Type B pancreatic cell (in vitro differentiated cells): ENCODE data around the gene ATRN. TPM values are rescaled to one million over a fixed set of nuclear protein-coding genes. Genes with fewer than 3 reads are reported as not detected.
"Not testable (repeated sequence)": the region's sequence is repeated elsewhere in the genome, so short reads cannot be mapped to it uniquely, and the experiment has no call there.

ENCODE experiments used
- DNase-seq: peaks from one replicate; pipeline ENCODE4 v3.0.0; 2021; ENCODE audit warnings: mixed read lengths; ENCODE audit not compliant: unreplicated experiment; ENCODE audit errors: extremely low spot score
- H3K27ac Mint-ChIP-seq: 2 replicates; pipeline ENCODE4 v1.8.0; 2021; ENCODE audit warnings: mild to moderate bottlenecking, mixed read lengths
- H3K27me3 Mint-ChIP-seq: 2 replicates; pipeline ENCODE4 v1.8.0; 2021; ENCODE audit warnings: mixed read lengths
- H3K36me3 Mint-ChIP-seq: 2 replicates; pipeline ENCODE4 v1.8.0; 2021; ENCODE audit warnings: mixed read lengths
- H3K4me1 Mint-ChIP-seq: one replicate; pipeline ENCODE4 v1.8.0; 2021; ENCODE audit warnings: mixed read lengths; ENCODE audit not compliant: unreplicated experiment
- H3K4me3 Mint-ChIP-seq: 2 replicates; pipeline ENCODE4 v1.8.0; 2021; ENCODE audit warnings: mild to moderate bottlenecking, mixed read lengths
- H3K9me3 Mint-ChIP-seq: 2 replicates; pipeline ENCODE4 v1.8.0; 2021; ENCODE audit warnings: mixed read lengths
- CTCF ChIP-seq: fragments of 200-600 bp; sonication (generic); conservative IDR thresholded peaks from 2 replicates; pipeline ENCODE4 v1.5.0; 2021; ENCODE audit warnings: antibody characterized with exemption, mild to moderate bottlenecking
- long read RNA-seq: library from polyadenylated mRNA; unstranded; transcript quantifications from one replicate; pipeline ENCODE4 v2.0.0, GENCODE V29; 2020
- total RNA-seq: library from RNA; stranded (reverse); gene quantifications from 2 replicates; pipeline ENCODE4 v1.2.1, GENCODE V29; 2021; ENCODE audit warnings: low replicate concordance

ATRN gene
- 36.9 and 43.9 TPM in 2 replicates for total RNA-seq
- long read RNA-seq, partial matches to known transcripts: 0 of 15 reads
- long read RNA-seq, other reads (novel, unspliced or antisense): 15 of 15 reads

GRCh38 chr20:3470627-3471396 lies at the start of gene ATRN:
ATRN (plus strand) TSS chr20:3471018; CDS start chr20:3471108, 90 bp downstream.
- Mint-ChIP-seq H3K4me1 (peaks cover 27% of the 10 kb centered on the region), H3K27me3 (peaks cover 16% of the 10 kb centered on the region), H3K4me3 (peak within 1 kb of the TSS; percentile 98), H3K27ac (peak within 1 kb of the TSS; percentile 83), H3K9me3 (no peaks in the 10 kb centered on the region), H3K36me3 (peaks cover 11% of the 10 kb centered on the region)
- DNase-seq: peak; percentile 97
- TF ChIP-seq CTCF: peak; percentile 26

GRCh38 chr20:3421985-3422384 lies 48.8 kb upstream of the ATRN start:
- Mint-ChIP-seq H3K27me3 (no peaks in the 10 kb centered on the region), H3K4me3 (no peak overlapping the region), H3K9me3 (no peaks in the 10 kb centered on the region), H3K27ac (no peak overlapping the region), H3K4me1 (no peaks in the 10 kb centered on the region), H3K36me3 (no peaks in the 10 kb centered on the region)
- no peak for TF ChIP-seq CTCF
- no peak for DNase-seq

- no peak for TF ChIP-seq CTCF
- Mint-ChIP-seq H3K36me3 (no peaks in the 10 kb centered on the region), H3K4me3 (no peak overlapping the region), H3K9me3 (no peaks in the 10 kb centered on the region), H3K27me3 (no peaks in the 10 kb centered on the region), H3K27ac (no peak overlapping the region), H3K4me1 (no peaks in the 10 kb centered on the region)
- DNase-seq: no peak
Observed at GRCh38 chr20:3423126-3423525, 47.7 kb upstream of the ATRN start.

- H3K4me3 Mint-ChIP-seq, H3K27ac Mint-ChIP-seq, H3K36me3 Mint-ChIP-seq, DNase-seq, H3K9me3 Mint-ChIP-seq, H3K4me1 Mint-ChIP-seq, H3K27me3 Mint-ChIP-seq: not testable (repeated sequence)
Observed at GRCh38 chr20:3426766-3427165, 44.1 kb upstream of the ATRN start.

GRCh38 chr20:3430376-3431069 lies 40.3 kb upstream of the ATRN start:
- no peaks in the 10 kb centered on the region for H3K27me3 Mint-ChIP-seq
- DNase-seq: no peak
- no peaks in the 10 kb centered on the region for H3K4me1 Mint-ChIP-seq
- no peak overlapping the region for H3K27ac Mint-ChIP-seq
- no peak for TF ChIP-seq CTCF
- H3K36me3 Mint-ChIP-seq: no peaks in the 10 kb centered on the region
- H3K4me3 Mint-ChIP-seq: no peak overlapping the region
- no peaks in the 10 kb centered on the region for H3K9me3 Mint-ChIP-seq

GRCh38 chr20:3431109-3431508 lies 39.7 kb upstream of the ATRN start:
- TF ChIP-seq CTCF: no peak
- H3K9me3 Mint-ChIP-seq: no peaks in the 10 kb centered on the region
- no peaks in the 10 kb centered on the region for H3K4me1 Mint-ChIP-seq
- H3K36me3 Mint-ChIP-seq: no peaks in the 10 kb centered on the region
- no peak overlapping the region for H3K4me3 Mint-ChIP-seq
- no peak for DNase-seq
- H3K27me3 Mint-ChIP-seq: no peaks in the 10 kb centered on the region
- H3K27ac Mint-ChIP-seq: no peak overlapping the region
